NCI-H460 (cell line): Measurements from ENCODE around the gene COL6A3. TPM values are rescaled to one million over a fixed set of nuclear protein-coding genes. Genes with fewer than 3 reads are reported as not detected.
"Not testable (repeated sequence)": the region's sequence is repeated elsewhere in the genome, so short reads cannot be mapped to it uniquely, and the experiment has no call there.

ENCODE experiments used
- DNase-seq: peaks from one replicate; pipeline ENCODE4 v3.0.0-alpha.2; 2016; ENCODE audit warnings: low read depth; ENCODE audit errors: extremely low read depth
- total RNA-seq: library from RNA; depleted of rRNA; stranded (reverse); fragments of >200 nt; shearing (Covaris generic); gene quantifications from 2 replicates; pipeline ENCODE4 v1.2.3, GENCODE V29; 2014

The COL6A3 gene
- total RNA-seq, 1 experiment from 2014 or later: 0.27 TPM

- DNase-seq: no peak
Measured at GRCh38 chr2:237320801-237321560, 93.0 kb downstream of the COL6A3 start.

- no peak for DNase-seq
Measured at GRCh38 chr2:237319887-237320286, 94.1 kb downstream of the COL6A3 start.

DNA sequence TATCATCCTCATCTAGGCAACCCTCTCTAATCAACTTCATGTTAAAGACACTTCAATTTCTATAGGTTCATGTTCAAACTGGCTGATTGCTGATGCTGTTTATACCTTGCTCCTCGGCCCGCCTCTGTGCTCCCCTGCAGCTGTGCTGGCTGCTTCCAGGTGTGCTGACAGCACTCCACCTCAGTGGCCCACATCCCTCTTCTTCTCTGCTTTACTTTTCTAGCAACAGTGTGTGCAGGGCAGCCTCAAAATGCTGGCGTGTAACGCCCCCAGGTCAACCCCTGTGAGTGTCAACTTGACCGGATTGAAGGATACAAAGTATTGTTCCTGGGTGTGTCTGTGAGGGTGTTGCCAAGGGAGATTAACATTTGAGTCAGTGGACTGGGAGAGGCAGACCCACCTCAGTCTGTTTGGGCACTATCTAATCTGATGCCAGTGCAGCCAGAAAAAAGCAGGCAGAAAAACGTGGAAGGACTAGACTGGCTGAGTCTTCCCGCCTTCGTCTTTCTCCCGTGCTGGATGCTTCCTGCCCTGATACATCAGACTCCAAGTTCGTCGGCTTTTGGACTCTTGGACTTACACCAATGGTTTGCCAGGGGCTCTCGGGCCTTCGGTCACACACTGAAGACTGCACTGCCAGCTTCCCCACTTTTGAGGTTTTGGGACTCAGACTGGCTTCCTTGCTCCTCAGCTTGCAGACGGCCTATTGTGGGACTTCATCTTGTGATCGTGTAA, 94.7 kb downstream of the COL6A3 start:
- DNase-seq: no peak

DNA sequence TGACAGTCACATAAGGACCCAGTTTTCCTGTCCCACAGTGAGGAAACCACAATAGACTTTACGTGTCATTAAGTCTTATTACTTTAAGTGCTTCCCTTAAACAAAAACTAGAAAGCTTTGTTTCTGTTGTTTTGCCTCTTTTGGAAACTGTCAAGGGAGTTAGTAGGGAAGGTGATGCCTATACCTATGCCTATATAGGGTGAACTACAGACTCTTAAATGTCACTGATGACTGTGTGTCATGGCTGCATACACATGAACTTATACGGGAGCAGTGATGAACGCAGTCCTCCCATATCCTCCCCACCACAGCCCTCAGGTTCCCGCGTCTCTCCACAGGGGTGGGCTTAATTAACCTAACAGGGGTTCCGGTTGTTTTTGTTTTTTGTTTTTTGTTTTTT, 97.6 kb downstream of the COL6A3 start:
- DNase-seq: no peak

GRCh38 chr2:237315829-237316225, 98.1 kb downstream of the COL6A3 start:
- DNase-seq: no peak

DNA sequence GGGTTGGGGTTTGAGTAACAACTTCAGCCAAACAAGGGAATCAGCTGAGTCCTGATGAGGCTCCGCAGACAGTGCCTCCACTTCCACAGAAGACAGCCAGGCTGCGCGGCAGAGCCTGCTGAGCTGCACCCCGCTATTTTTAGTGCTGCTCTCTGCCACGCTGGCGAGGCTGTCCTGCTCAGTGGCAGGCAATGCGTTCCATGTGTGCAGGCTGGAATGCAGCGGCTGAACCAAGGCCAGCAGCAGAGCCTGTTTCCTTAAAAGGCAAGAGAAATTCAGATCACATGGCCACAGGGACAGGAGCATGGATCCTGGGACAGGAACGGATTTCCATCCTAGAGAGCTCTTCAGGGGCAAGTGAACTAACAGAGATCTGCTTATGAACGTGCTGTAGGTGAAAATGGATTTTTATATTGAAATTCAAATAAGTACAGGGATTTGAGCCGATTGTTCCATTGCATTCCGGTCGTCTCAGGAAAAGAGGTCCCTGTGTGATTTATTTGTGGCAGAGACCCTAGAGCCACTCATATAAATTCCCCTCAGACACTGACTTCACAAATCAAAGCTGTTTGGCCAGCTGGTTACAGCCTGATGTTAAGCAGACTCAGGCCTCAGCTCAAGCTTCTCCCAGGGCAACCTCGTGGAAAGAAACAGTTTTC, 98.7 kb downstream of the COL6A3 start:
- DNase-seq: no peak

GRCh38 chr2:237314681-237315080, 99.3 kb downstream of the COL6A3 start:
- DNase-seq: no peak

- no peak for DNase-seq
Measured at GRCh38 chr2:237314198-237314597, 99.8 kb downstream of the COL6A3 start.

DNA sequence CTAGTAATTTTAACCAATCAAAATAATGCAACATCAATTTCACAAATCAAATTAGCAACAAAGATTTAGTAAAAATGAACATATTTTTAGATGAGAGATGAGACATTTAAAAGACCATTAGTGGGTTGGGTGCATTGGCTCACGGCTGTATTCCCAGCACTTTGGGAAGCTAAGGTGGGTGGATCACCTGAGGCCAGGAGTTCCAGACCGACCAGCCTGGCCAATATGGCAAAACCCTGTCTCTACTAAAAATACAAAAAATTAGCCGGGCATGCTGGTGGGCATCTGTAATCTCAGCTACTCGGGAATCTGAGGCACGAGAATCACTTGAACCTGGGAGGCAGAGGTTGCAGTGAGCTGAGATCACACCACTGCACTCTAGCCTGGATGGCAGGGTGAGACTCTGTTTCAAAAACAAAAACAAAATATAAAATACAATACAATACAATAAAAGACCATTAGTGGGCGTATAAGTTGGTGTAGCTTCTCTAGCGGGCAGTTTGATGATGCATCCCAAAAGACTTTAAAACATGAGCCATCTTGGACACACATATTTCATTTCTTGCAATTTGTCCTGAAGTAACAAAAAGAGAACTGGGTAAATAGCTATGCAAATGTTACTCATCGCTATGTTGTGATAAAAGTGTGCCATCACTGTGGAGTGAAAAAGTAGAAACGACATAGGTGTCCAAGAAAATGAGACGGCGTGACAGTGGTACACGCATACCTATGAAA, 101.8 kb downstream of the COL6A3 start:
- DNase-seq: no peak

GRCh38 chr2:237310515-237311114, 103.3 kb downstream of the COL6A3 start:
- no peak for DNase-seq

DNA sequence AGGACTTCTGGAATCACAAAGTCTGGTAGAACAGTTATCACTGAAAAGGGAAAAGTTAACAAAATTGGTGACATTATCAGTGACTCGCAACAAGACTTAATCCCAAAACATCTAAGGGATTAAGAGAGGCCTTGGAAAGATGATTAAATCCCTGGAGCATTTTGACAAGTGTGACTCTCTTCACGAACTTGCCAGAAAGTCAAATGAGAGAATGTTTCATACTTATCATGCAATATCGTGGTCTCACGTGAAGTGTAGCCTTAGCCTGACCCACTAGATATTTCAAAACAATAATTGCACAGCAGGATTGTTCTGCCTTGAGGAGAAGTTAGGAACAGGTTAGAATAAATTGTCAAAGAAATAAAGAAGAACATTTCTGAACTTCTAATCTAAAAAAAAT, 104.5 kb downstream of the COL6A3 start:
- DNase-seq: no peak

GRCh38 chr2:237309011-237309410, 105.0 kb downstream of the COL6A3 start:
- no peak for DNase-seq

DNA sequence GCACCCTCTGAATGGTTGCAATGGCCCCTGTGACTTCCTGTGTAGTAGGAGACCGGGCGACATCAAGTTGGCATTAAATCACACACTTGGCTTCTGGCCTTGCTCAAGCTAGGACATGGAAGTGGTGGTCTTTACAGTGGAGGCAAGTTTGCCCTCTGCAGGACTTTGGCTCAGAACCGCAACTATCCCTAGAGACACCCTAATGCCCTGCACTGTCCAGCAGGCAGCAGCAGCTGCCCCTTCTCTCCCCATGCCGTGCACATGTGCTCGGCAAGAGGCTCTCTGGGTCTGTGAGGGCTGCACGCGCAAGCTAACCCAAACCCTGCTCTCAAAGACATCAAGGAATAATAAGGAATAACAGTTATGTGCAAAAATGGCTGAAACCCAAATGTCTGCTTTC, 106.5 kb downstream of the COL6A3 start:
- DNase-seq: no peak

GRCh38 chr2:237306787-237307170, 107.2 kb downstream of the COL6A3 start:
- no peak for DNase-seq

- no peak for DNase-seq
Measured at GRCh38 chr2:237306083-237306786, 107.7 kb downstream of the COL6A3 start.

DNA sequence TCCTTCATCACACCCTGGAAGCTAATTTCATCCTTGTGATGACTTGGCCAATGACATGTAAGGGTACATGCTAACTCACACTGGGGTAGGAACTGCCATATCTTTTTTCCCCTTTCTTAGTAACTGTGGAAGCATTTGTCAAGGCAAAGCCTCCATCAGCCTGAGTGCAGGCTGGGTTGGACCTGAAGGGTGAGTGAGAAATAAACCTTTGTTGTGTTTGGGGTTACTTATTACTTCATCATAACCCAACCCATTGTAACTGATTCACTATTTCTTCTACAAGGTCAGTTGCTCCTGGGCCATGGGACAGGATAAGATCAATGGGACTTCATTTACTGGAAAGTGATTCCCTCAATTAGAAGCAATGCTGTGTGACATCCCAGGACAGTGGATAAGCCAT, 108.4 kb downstream of the COL6A3 start:
- DNase-seq: no peak

DNA sequence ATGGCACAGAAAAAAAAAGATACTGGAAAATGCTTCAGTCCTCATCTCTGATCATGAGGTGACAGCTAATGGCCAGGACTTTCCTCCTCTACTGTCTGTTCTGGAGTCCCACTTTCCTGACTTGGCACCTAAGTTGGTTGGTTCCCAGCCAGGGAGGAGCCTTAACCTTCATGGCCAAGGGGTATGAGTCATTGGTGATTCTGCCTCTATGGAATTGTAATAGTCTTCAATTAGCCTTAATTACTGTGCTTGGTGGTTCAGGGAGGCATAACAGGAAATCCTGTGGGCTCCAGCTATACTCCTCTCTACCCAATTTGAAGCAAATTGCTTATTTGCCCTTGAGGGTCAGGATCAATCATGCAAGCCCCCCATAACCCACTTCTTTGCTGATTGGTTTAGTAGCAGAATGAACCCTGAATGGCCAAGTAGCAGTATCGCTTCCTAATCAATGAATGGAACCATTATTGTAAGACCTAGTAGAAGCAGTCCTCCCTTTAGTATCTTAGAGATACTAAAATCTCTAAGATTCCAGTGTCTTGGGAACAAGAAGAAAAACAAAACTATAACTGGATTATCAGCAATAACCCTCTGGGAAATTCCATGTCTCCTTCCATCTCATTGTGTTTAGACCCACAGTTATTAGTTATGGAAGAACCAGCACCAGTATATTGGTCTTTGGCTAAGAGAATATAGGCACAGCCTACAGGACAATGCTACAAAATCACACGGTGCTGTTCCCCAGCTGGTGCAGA, 109.0 kb downstream of the COL6A3 start:
- no peak for DNase-seq

DNA sequence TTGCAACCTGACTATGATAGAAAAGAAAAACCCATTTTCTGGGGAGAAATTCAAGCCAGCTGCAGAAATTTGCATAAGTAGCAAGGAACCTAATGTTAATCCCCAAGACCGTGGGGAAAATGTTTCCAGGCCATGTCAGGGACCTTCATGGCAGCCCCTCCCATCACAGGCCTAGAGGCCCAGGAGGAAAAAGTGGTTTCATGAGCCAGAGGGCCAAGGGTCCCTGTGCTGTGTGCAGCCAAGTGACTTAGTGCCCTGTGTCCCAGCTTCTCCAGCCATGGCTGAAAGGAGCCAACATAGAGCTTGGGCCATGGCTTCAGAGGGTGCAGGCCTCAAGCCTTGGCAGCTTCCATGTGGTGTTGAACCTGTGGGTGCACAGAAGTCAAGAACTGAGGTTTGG, 110.7 kb downstream of the COL6A3 start:
- not testable (repeated sequence) for DNase-seq

GRCh38 chr2:237301595-237301994, 112.4 kb downstream of the COL6A3 start:
- no peak for DNase-seq
